HepG2 (cell line): ENCODE measurements around the gene CYP26A1. TPM values are rescaled to one million over a fixed set of nuclear protein-coding genes. Genes with fewer than 3 reads are reported as not detected.

Source experiments
- ATAC-seq: fragments of 200-7000 bp; cut with Tn5 transposase; 3 replicates; pipeline ENCODE4 v1.9.1; 2020; ENCODE audit warnings: mild to moderate bottlenecking, moderate library complexity
- BruUV-seq: library from RNA; stranded (reverse); fragments of 400-500 nt; replicated peaks from 2 replicates; lab custom pipeline; 2021; lab: Mats Ljungman, UMichigan
- CTCF ChIA-PET: fragments of 300-600 bp; formaldehyde crosslinking; extraction: SDS; loops from one replicate; lab custom pipeline; 2021; ENCODE audit warnings: low total read pairs, inconsistent platforms, low intra/inter-chr PET ratio; lab: Yijun Ruan, JAX
- POLR2A ChIA-PET: fragments of 350-600 bp; sonication (Branson Sonifier 250); formaldehyde crosslinking; loops from one replicate; lab custom pipeline; 2020; ENCODE audit warnings: antibody characterized with exemption, inconsistent platforms; lab: Yijun Ruan, JAX
- DNase-seq: peaks from one replicate; pipeline ENCODE4 v3.0.0-alpha.2; 2015; ENCODE audit warnings: low spot score
- FAIRE-seq: peaks from 3 replicates; lab custom pipeline; 2011; peaks lifted over from hg19 to GRCh38; lab: Jason Lieb, UNC
- H2AFZ ChIP-seq: one replicate; pipeline ENCODE4 v1.6.1; 2011; ENCODE audit warnings: low read length, inconsistent platforms
- H3K27ac ChIP-seq: fragments of 300-600 bp; 3 replicates; pipeline ENCODE4 v1.8.0; 2011; ENCODE audit warnings: mixed run types, mild to moderate bottlenecking, mixed read lengths, low read length, inconsistent platforms; ENCODE audit not compliant: insufficient read depth; ENCODE audit errors: extremely low read length
- H3K27me3 ChIP-seq, 2 experiments: fragments of 200-600 bp in 1 of 2; 2 replicates in 1 of 2; 3 replicates in 1 of 2; pipeline versions ENCODE4 v1.6.0 to v1.8.0; 2011; ENCODE audit warnings: low read length in 2 of 2, mild to moderate bottlenecking in 2 of 2, moderate library complexity in 2 of 2, inconsistent platforms in 1 of 2; ENCODE audit not compliant: insufficient read depth in 2 of 2, control insufficient read depth in 1 of 2
- H3K36me3 ChIP-seq, 2 experiments: fragments of 200-600 bp in 1 of 2; replicated peaks in 1 of 2; 2 replicates in 1 of 2; 3 replicates in 1 of 2; pipeline versions ENCODE4 v1.5.1 to v1.8.0; 2011; ENCODE audit warnings: low read length in 2 of 2, inconsistent platforms in 1 of 2; ENCODE audit not compliant: insufficient read depth in 2 of 2, control insufficient read depth in 1 of 2
- H3K4me1 ChIP-seq: 2 replicates; pipeline ENCODE4 v1.5.1; 2012; ENCODE audit warnings: low read length, inconsistent platforms; ENCODE audit not compliant: insufficient read depth
- H3K4me2 ChIP-seq: 2 replicates; pipeline ENCODE4 v1.6.0; 2011; ENCODE audit warnings: low read depth, low read length, inconsistent platforms
- H3K4me3 ChIP-seq, 3 experiments: fragments of 200-600 bp in 1 of 3; sonication (generic), shearing (Covaris generic) in 1 of 3; replicated peaks in 1 of 3; 2 replicates each; pipeline ENCODE4 v1.5.1; 2011 to 2016; ENCODE audit warnings: low read length in 3 of 3, inconsistent platforms in 2 of 3, low read depth in 2 of 3, mild to moderate bottlenecking in 2 of 3, control low read depth in 1 of 3, mixed read lengths in 1 of 3; ENCODE audit not compliant: insufficient read depth in 1 of 3
- H3K79me2 ChIP-seq: one replicate; pipeline ENCODE4 v1.6.1; 2011; ENCODE audit warnings: low read length, inconsistent platforms; ENCODE audit not compliant: insufficient read depth
- H3K9ac ChIP-seq: 2 replicates; pipeline ENCODE4 v1.6.0; 2011; ENCODE audit warnings: mild to moderate bottlenecking, low read depth, low read length, inconsistent platforms; ENCODE audit not compliant: insufficient read depth
- H3K9me3 ChIP-seq: 2 replicates; pipeline ENCODE4 v1.5.1; 2012; ENCODE audit warnings: mild to moderate bottlenecking, low read length
- H4K20me1 ChIP-seq: 2 replicates; pipeline ENCODE4 v1.6.0; 2011; ENCODE audit warnings: inconsistent platforms, mild to moderate bottlenecking, low read length, moderate library complexity; ENCODE audit not compliant: insufficient read depth
- AKAP8 ChIP-seq: sonication (generic); formaldehyde crosslinking; IDR thresholded peaks from 2 replicates; pipeline ENCODE4 v1.5.1; 2020; ENCODE audit warnings: mild to moderate bottlenecking, missing genetic modification reagents
- ARID3A ChIP-seq: IDR thresholded peaks from 2 replicates; pipeline ENCODE4 v1.6.1; 2012; ENCODE audit warnings: low read depth, low read length, improper control_type of control experiment
- CCDC6 ChIP-seq: sonication (generic); formaldehyde crosslinking; IDR thresholded peaks from 2 replicates; pipeline ENCODE4 v1.8.1; 2022; ENCODE audit warnings: mild to moderate bottlenecking, missing genetic modification reagents, moderate library complexity
- SCMH1 ChIP-seq: sonication (generic); formaldehyde crosslinking; IDR thresholded peaks from 2 replicates; pipeline ENCODE4 v1.9.0; 2021; ENCODE audit warnings: missing genetic modification reagents, mild to moderate bottlenecking, borderline replicate concordance
- SMAD1 ChIP-seq: sonication (generic); formaldehyde crosslinking; IDR thresholded peaks from 2 replicates; pipeline ENCODE4 v1.4.0; 2020; ENCODE audit warnings: missing genetic modification reagents, low read depth, mild to moderate bottlenecking, borderline replicate concordance
- SMYD3 ChIP-seq: sonication (generic); formaldehyde crosslinking; IDR thresholded peaks from 2 replicates; pipeline ENCODE4 v1.8.1; 2023; ENCODE audit warnings: mild to moderate bottlenecking, missing genetic modification reagents
- XBP1 ChIP-seq: sonication (generic); formaldehyde crosslinking; IDR thresholded peaks from 2 replicates; pipeline ENCODE4 v1.5.0; 2020; ENCODE audit warnings: missing genetic modification reagents
- ZBTB39 ChIP-seq: sonication (generic); formaldehyde crosslinking; IDR thresholded peaks from 2 replicates; pipeline ENCODE4 v1.5.0; 2020; ENCODE audit warnings: missing genetic modification reagents
- ZFP91 ChIP-seq: sonication (generic); formaldehyde crosslinking; IDR thresholded peaks from 2 replicates; pipeline ENCODE4 v1.9.0; 2022; ENCODE audit warnings: missing genetic modification reagents, mild to moderate bottlenecking, borderline replicate concordance
- ZGPAT ChIP-seq: IDR thresholded peaks from 2 replicates; pipeline ENCODE4 v1.6.1; 2016; ENCODE audit warnings: mild to moderate bottlenecking
- ZNF451 ChIP-seq: sonication (generic); formaldehyde crosslinking; IDR thresholded peaks from 2 replicates; pipeline ENCODE4 v1.5.0; 2020; ENCODE audit warnings: mild to moderate bottlenecking, missing genetic modification reagents
- ZNF549 ChIP-seq: sonication (generic); formaldehyde crosslinking; IDR thresholded peaks from 2 replicates; pipeline ENCODE4 v1.5.0; 2020; ENCODE audit warnings: missing genetic modification reagents
- ZNF724P ChIP-seq: sonication (generic); formaldehyde crosslinking; IDR thresholded peaks from 2 replicates; pipeline ENCODE4 v1.8.0; 2022; ENCODE audit warnings: missing genetic modification reagents, borderline replicate concordance
- ZNF740 ChIP-seq: sonication (generic); formaldehyde crosslinking; IDR thresholded peaks from 2 replicates; pipeline ENCODE4 v1.4.0; 2020; ENCODE audit warnings: missing genetic modification reagents
- ZNF775 ChIP-seq: sonication (generic); formaldehyde crosslinking; IDR thresholded peaks from 2 replicates; pipeline ENCODE4 v1.4.0; 2020; ENCODE audit warnings: missing genetic modification reagents, mild to moderate bottlenecking, moderate library complexity, borderline replicate concordance
- WGBS: methylation state at CpG from one replicate; pipeline ENCODE4 v1.1.6; 2017; ENCODE audit warnings: low lambda C conversion rate; 5-methylcytosine and 5-hydroxymethylcytosine counted together
- in situ Hi-C: cut with HindIII; loops from 2 replicates; pipeline ENCODE4 v1.10.0; 2017; ENCODE audit warnings: low pct_unique_long_range_greater_than_20kb; ENCODE audit not compliant: extremely low pct_ligation_motif_present
- intact Hi-C: fragments of 100-400 bp; cut with micrococcal nuclease; formaldehyde crosslinking; loops from one replicate; pipeline ENCODE4 v1.10.0; 2022; ENCODE audit not compliant: unreplicated experiment
- polyA plus RNA-seq, 8 experiments: library from polyadenylated mRNA; depleted of rRNA in 3 of 8; stranded (reverse) in 7 of 8; unstranded in 1 of 8; fragments of >200 nt; fragmentation: Illumina TruSeq in 4 of 8; extraction: Trizol in 4 of 8; gene quantifications; 2 replicates each; pipeline versions ENCODE4 v1.2.1 to v1.2.3, GENCODE V29; 2011 to 2016; ENCODE audit warnings: low read depth in 4 of 8, missing spikeins in 1 of 8, mixed read lengths in 1 of 8; ENCODE audit not compliant: insufficient read depth in 1 of 8
- total RNA-seq, 5 experiments: library from RNA; depleted of rRNA; stranded (reverse); fragments of >200 nt; fragmentation: Illumina TruSeq; extraction: Trizol; gene quantifications; 2 replicates each; pipeline ENCODE4 v1.2.3, GENCODE V29; 2016; ENCODE audit warnings: low read depth in 1 of 5

CYP26A1 gene
- total and polyA plus RNA-seq, 2 of the 13 experiments (the other 11 are each of a cell fraction or from before 2014, with no cell fraction given): 0.15 TPM; not detected in 1

- TF ChIP-seq ARID3A: no peak
- no peak for TF ChIP-seq ZNF549 (CRISPR knock-in tag)
Observed at GRCh38 chr10:93103953-93104352, 30.3 kb downstream of the CYP26A1 start (continued).

- Histone ChIP-seq H3K4me2 (peak overlapping the region; percentile 64), H3K4me3 (peak overlapping the region in 1 of 3 experiments; percentile 20; a peak in 1 of 6 replicates), H3K36me3 (no peaks in the 10 kb centered on the region), H3K27me3 (no peaks in the 10 kb centered on the region), H3K27ac (peak overlapping the region; percentile 53), H3K79me2 (no peaks in the 10 kb centered on the region), H3K9ac (no peak overlapping the region), H2AFZ (no peak overlapping the region), H4K20me1 (no peaks in the 10 kb centered on the region), H3K4me1 (peaks cover 27% of the 10 kb centered on the region), H3K9me3 (no peaks in the 10 kb centered on the region)
- FAIRE-seq (peak; percentile 94), ATAC-seq (peak; percentile 100), DNase-seq (peak; percentile 95)
- CTCF ChIA-PET: interaction anchor here (1.0 kb wide), 1 partner anchor 182 kb away, joined by 3 read pairs; no protein-coding TSS in a partner anchor
- intact Hi-C loops: no loop called here
- no TSS peak for BruUV-seq
- in situ Hi-C loops: no loop called here
- POLR2A ChIA-PET: interaction anchor here (0.8 kb wide), 1 partner anchor 9 kb away, joined by 3 read pairs; no protein-coding TSS in a partner anchor
- no CpG with 5 or more reads among the region's 2 CpGs for WGBS
- TF ChIP-seq ZNF724P (CRISPR knock-in tag): no peak
- no peak for TF ChIP-seq ZBTB39 (CRISPR knock-in tag)
- no peak for TF ChIP-seq ZFP91 (CRISPR knock-in tag)
- no peak for TF ChIP-seq ZNF775
- TF ChIP-seq CCDC6: 0 out of 2 replicates have a peak, but pooled peaks have one; percentile 30
- TF ChIP-seq SMAD1 (CRISPR knock-in tag): no peak
- no peak for TF ChIP-seq ZNF451 (CRISPR knock-in tag)
- TF ChIP-seq AKAP8: no peak
- TF ChIP-seq SMYD3: no peak
- peak; percentile 94 for TF ChIP-seq ZGPAT (CRISPR knock-in tag)
- no peak for TF ChIP-seq SCMH1 (CRISPR knock-in tag)
- no peak for TF ChIP-seq ZNF740 (CRISPR knock-in tag)
- TF ChIP-seq XBP1 (CRISPR knock-in tag): peak; percentile 51; the same call in 1 of the 2 replicates
Observed at GRCh38 chr10:93106631-93107072, 33.0 kb downstream of the CYP26A1 start.
